Activated naive CD8-positive, alpha-beta T cell treated with anti-CD3 and anti-CD28 coated beads for 36 hours (primary cell): ENCODE data around the gene ATP8B3. TPM values are rescaled to one million over a fixed set of nuclear protein-coding genes. Genes with fewer than 3 reads are reported as not detected.

Experiments used
- DNase-seq: peaks from one replicate; pipeline ENCODE4 v3.0.0; 2021
- H3K27ac Mint-ChIP-seq: one replicate; pipeline ENCODE4 v1.8.0; 2022; ENCODE audit warnings: mild to moderate bottlenecking, moderate library complexity, mixed read lengths
- H3K27me3 Mint-ChIP-seq: one replicate; pipeline ENCODE4 v1.8.0; 2022; ENCODE audit warnings: mild to moderate bottlenecking, mixed read lengths
- H3K36me3 Mint-ChIP-seq: one replicate; pipeline ENCODE4 v1.8.0; 2021; ENCODE audit warnings: mild to moderate bottlenecking, mixed read lengths
- H3K4me1 Mint-ChIP-seq: one replicate; pipeline ENCODE4 v1.8.0; 2021; ENCODE audit warnings: mixed read lengths
- H3K4me3 Mint-ChIP-seq: one replicate; pipeline ENCODE4 v1.8.0; 2022; ENCODE audit warnings: mild to moderate bottlenecking, moderate library complexity, mixed read lengths
- H3K9me3 Mint-ChIP-seq: one replicate; pipeline ENCODE4 v1.8.0; 2022; ENCODE audit warnings: mixed read lengths
- total RNA-seq, 2 experiments: library from RNA; stranded (reverse); gene quantifications; one replicate each; pipeline ENCODE4 v1.2.3, GENCODE V29; 2021

The ATP8B3 gene
- total RNA-seq, 2 experiments from 2014 or later: 2.3 to 2.7 TPM

GRCh38 chr19:1782521-1782920 is 29.6 kb downstream of the ATP8B3 start:
- Mint-ChIP-seq H3K27me3 (peaks cover 66% of the 10 kb centered on the region), H3K27ac (no peak overlapping the region), H3K4me3 (no peak overlapping the region), H3K4me1 (no peaks in the 10 kb centered on the region), H3K9me3 (no peaks in the 10 kb centered on the region), H3K36me3 (no peaks in the 10 kb centered on the region)
- DNase-seq: no peak

- Mint-ChIP-seq H3K4me3 (no peak overlapping the region), H3K27ac (no peak overlapping the region), H3K9me3 (no peaks in the 10 kb centered on the region), H3K4me1 (no peaks in the 10 kb centered on the region), H3K36me3 (no peaks in the 10 kb centered on the region), H3K27me3 (peaks cover 79% of the 10 kb centered on the region)
- no peak for DNase-seq
Observed at GRCh38 chr19:1780272-1780958, 31.7 kb downstream of the ATP8B3 start.

DNA sequence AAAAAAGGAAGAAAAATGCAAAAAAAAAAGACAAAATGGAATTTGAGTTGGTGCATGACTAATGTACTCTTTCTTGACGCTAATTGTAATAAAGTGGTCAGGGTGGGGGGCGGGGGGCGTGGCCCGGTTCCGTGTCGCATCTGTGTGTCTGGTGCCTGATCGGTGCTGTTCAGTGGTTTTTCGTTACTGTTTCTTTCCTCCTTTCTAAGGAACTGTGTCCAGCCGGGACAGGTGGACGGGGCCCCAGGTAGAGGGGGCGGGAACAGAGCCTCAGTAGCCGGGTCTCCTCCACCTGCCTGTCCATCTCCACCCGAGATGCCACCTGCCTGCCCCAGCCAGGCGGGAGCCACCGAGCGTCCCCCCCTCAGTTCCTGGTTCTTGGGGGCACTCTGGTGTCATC is 32.5 kb downstream of the ATP8B3 start:
- Mint-ChIP-seq H3K27ac (no peak overlapping the region), H3K9me3 (peaks cover 2% of the 10 kb centered on the region), H3K4me3 (no peak overlapping the region), H3K36me3 (no peaks in the 10 kb centered on the region), H3K4me1 (no peaks in the 10 kb centered on the region), H3K27me3 (peaks cover 85% of the 10 kb centered on the region)
- DNase-seq: no peak

DNA sequence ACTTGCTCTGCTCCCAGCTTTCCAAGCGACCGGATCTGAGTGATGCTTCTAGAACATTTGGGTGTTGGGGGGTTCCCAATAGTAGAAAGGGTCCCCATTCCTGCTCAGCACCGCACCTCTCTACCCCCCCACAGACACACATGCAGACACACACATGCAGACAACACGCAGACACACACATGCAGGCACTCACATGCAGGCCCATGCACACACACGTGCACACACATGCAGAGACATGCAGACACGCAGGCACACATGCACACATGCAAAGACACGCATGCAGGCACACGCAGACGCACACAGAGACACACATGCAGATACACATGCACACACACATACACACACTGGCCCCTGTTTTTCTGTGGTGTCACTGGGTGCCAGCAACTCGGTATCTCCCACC is 34.9 kb downstream of the ATP8B3 start:
- no peak for DNase-seq
- no peak overlapping the region for H3K27ac Mint-ChIP-seq
- H3K4me1 Mint-ChIP-seq: no peaks in the 10 kb centered on the region
- H3K9me3 Mint-ChIP-seq: peaks cover 4% of the 10 kb centered on the region
- H3K4me3 Mint-ChIP-seq: no peak overlapping the region
- H3K27me3 Mint-ChIP-seq: peaks cover 92% of the 10 kb centered on the region
- H3K36me3 Mint-ChIP-seq: peaks cover 1% of the 10 kb centered on the region

DNA sequence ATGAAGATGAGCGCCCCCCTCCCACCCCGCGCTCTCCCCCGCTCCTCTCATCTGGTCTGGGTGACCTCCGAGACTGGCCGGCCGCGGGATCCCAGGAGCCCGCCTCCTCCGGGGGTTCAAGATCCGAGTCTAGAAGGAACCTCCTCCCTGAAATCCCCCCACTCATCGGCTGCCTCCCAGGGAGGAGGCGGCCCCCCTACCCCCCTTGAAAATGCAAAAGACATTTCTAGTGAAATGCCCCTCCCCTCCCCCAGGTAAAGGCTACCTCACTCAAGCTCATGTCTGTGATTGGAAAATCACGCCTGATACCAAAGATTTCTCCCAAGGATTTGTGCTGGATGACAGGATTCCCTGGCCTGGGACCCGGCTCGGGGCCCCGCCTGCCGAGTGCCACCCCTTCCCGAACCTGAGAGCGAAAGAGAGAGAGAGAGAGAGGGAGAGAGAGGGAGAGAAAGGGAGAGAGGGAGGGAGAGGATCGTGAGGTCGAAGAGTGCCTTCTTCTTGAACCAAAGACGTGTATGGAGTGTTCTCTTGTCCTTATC is 35.4 kb downstream of the ATP8B3 start:
- no peak overlapping the region for H3K4me3 Mint-ChIP-seq
- peaks cover 1% of the 10 kb centered on the region for H3K36me3 Mint-ChIP-seq
- H3K27me3 Mint-ChIP-seq: peaks cover 89% of the 10 kb centered on the region
- DNase-seq: no peak
- peaks cover 4% of the 10 kb centered on the region for H3K9me3 Mint-ChIP-seq
- H3K27ac Mint-ChIP-seq: no peak overlapping the region
- H3K4me1 Mint-ChIP-seq: no peaks in the 10 kb centered on the region

GRCh38 chr19:1775951-1776605 is 36.0 kb downstream of the ATP8B3 start:
- peaks cover 89% of the 10 kb centered on the region for H3K27me3 Mint-ChIP-seq

GRCh38 chr19:1774989-1775772 is 36.9 kb downstream of the ATP8B3 start:
- peaks cover 14% of the 10 kb centered on the region for H3K9me3 Mint-ChIP-seq
- peak; percentile 35 for DNase-seq
- H3K27me3 Mint-ChIP-seq: peaks cover 89% of the 10 kb centered on the region
- no peak overlapping the region for H3K4me3 Mint-ChIP-seq
- H3K36me3 Mint-ChIP-seq: peaks cover 4% of the 10 kb centered on the region
- no peak overlapping the region for H3K27ac Mint-ChIP-seq
- H3K4me1 Mint-ChIP-seq: no peaks in the 10 kb centered on the region

More at GRCh38 chr19:1775951-1776605, 36.0 kb downstream of the ATP8B3 start:
- DNase-seq: no peak
- Mint-ChIP-seq H3K27ac (no peak overlapping the region), H3K36me3 (peaks cover 2% of the 10 kb centered on the region), H3K9me3 (peaks cover 6% of the 10 kb centered on the region), H3K4me1 (no peaks in the 10 kb centered on the region), H3K4me3 (no peak overlapping the region)

DNA sequence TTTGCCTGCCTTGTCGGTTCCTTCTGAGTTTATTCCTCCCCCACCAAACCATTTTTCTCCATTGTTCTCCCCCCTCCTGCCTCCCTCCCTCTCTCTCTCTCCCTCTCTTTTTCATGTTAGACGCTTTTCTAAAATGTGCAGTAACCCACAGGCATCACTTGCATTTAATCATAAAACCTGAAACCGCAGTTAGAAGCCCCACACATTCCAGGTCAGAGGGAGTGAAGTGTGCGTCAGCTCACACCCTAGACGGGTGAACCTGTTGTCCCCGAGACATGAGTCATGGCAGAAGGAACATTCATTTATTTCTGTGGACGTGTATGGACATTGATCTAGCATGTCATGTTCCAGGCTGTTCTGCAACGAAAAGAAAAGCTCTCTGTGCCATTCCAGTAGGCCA is 38.9 kb downstream of the ATP8B3 start:
- Mint-ChIP-seq H3K9me3 (peaks cover 14% of the 10 kb centered on the region), H3K36me3 (peaks cover 4% of the 10 kb centered on the region), H3K4me1 (no peaks in the 10 kb centered on the region), H3K4me3 (no peak overlapping the region), H3K27me3 (peaks cover 90% of the 10 kb centered on the region), H3K27ac (no peak overlapping the region)
- no peak for DNase-seq

DNA sequence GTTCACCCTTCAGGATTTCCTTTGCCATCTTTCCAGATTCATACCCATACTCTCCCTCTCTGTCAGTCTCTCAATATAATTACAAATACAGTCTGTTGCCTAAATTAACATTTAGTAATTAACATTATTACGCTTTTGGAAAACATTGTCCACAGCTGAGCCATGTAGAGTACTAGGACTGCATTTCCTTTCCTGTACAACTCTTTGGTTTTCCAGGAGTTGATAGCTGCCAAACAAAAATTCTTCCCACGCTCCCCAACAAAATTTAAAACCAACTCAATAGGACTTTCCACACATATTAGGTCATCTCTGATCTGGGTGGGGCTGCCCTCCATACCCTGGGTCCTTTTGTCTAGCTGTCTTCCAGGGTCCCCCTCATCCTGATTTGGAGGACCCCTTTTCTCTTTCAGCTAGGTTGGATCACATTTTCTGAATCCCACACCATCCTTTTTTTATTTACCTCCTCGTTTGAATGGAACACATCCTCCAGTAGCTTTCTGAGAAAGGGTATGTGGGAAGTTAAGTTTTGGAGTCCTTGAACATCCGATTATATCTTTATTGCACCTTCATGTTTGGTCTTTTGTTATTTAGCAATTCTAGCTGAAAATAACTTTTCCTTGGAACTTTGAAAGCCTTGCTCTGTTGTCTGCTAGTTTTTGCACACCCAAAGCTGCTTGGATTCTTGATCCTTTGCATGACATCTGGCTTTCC is 41.1 kb downstream of the ATP8B3 start:
- H3K4me1 Mint-ChIP-seq: peaks cover 3% of the 10 kb centered on the region
- H3K27ac Mint-ChIP-seq: no peak overlapping the region
- H3K27me3 Mint-ChIP-seq: peaks cover 90% of the 10 kb centered on the region
- no peak overlapping the region for H3K4me3 Mint-ChIP-seq
- H3K9me3 Mint-ChIP-seq: peaks cover 14% of the 10 kb centered on the region
- peaks cover 4% of the 10 kb centered on the region for H3K36me3 Mint-ChIP-seq
- no peak for DNase-seq

DNA sequence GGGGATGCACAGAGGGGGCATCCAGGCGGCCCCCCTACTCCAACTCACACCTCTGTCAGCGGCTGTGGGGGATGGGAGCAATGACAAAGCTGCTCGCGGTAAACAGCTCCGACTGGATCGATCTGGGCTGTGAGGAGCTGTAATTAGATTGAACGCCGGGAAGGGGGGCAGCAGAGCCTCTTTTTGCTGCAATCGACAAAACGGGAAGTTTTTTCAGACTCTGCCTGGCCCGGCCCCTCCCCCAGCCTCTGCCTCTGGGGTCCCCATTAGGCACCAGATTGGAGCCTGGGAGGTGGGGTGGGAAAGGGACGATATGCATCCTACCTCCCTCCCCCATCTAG is 42.5 kb downstream of the ATP8B3 start:
- peaks cover 4% of the 10 kb centered on the region for H3K36me3 Mint-ChIP-seq
- no peak overlapping the region for H3K4me3 Mint-ChIP-seq
- no peak overlapping the region for H3K27ac Mint-ChIP-seq
- peaks cover 3% of the 10 kb centered on the region for H3K4me1 Mint-ChIP-seq
- no peak for DNase-seq
- H3K9me3 Mint-ChIP-seq: peaks cover 12% of the 10 kb centered on the region
- peaks cover 93% of the 10 kb centered on the region for H3K27me3 Mint-ChIP-seq

GRCh38 chr19:1768918-1769644 is 43.0 kb downstream of the ATP8B3 start:
- H3K9me3 Mint-ChIP-seq: peaks cover 12% of the 10 kb centered on the region
- no peak for DNase-seq
- H3K4me1 Mint-ChIP-seq: peaks cover 3% of the 10 kb centered on the region
- no peak overlapping the region for H3K4me3 Mint-ChIP-seq
- peaks cover 93% of the 10 kb centered on the region for H3K27me3 Mint-ChIP-seq
- peaks cover 4% of the 10 kb centered on the region for H3K36me3 Mint-ChIP-seq
- H3K27ac Mint-ChIP-seq: no peak overlapping the region

DNA sequence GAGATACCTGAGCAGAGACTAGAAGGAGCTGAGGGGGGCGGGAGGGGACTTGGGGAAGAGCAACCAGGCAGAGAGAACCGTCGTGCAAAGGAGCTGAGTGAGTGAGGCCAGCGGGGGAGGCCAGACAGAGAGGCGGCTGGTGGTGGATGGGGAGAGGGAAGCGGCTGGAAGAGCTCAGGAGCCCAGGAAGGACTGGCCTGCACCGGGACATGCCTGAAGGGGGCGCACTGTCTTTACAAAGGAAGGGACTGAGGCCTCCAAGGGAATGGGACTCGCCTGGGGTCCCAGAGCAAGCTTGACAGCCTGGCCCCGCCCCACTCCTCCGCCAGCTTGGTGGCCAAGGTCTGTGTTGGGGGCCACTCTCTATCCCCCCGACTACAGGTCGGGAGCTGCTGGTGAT is 43.8 kb downstream of the ATP8B3 start:
- Mint-ChIP-seq H3K36me3 (peaks cover 4% of the 10 kb centered on the region), H3K4me3 (no peak overlapping the region), H3K27ac (no peak overlapping the region), H3K9me3 (peaks cover 12% of the 10 kb centered on the region), H3K4me1 (peaks cover 3% of the 10 kb centered on the region), H3K27me3 (peaks cover 93% of the 10 kb centered on the region)
- DNase-seq: no peak

DNA sequence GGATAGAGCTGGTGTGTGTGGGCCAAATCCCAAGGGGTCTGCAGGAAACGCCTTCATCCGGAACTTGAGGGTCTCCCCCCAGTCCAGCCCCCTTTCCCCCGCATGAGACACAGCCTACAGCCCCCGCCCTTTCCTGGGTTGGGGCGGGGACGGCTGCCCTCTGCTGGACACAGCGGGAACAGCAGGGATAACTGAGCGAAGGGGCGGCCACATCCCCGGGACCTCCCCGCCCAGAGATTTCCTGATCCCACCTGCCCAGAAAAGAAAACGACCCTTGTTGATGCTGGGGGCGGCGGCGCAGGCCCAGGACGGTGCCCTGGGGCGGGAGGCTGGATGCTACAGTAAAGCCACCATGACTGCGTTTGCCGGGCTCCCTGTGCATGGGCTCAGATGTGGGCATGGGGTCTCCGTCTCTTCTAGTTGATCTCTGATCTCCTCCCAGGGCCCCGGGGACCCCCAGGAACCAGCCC is 44.6 kb downstream of the ATP8B3 start:
- H3K4me3 Mint-ChIP-seq: no peak overlapping the region
- peak; percentile 61 for DNase-seq
- peaks cover 4% of the 10 kb centered on the region for H3K36me3 Mint-ChIP-seq
- H3K27me3 Mint-ChIP-seq: peaks cover 93% of the 10 kb centered on the region
- peaks cover 12% of the 10 kb centered on the region for H3K9me3 Mint-ChIP-seq
- no peak overlapping the region for H3K27ac Mint-ChIP-seq
- peaks cover 3% of the 10 kb centered on the region for H3K4me1 Mint-ChIP-seq

- DNase-seq: no peak
- peaks cover 10% of the 10 kb centered on the region for H3K9me3 Mint-ChIP-seq
- peaks cover 3% of the 10 kb centered on the region for H3K4me1 Mint-ChIP-seq
- H3K36me3 Mint-ChIP-seq: peaks cover 2% of the 10 kb centered on the region
- H3K27ac Mint-ChIP-seq: no peak overlapping the region
- H3K27me3 Mint-ChIP-seq: peaks cover 94% of the 10 kb centered on the region
- H3K4me3 Mint-ChIP-seq: no peak overlapping the region
Observed at GRCh38 chr19:1766800-1767352, 45.2 kb downstream of the ATP8B3 start.
